Gastrocnemius medialis (tissue), 4 donors: ENCODE measurements around the gene UBE2V1.

Experiments
- CTCF ChIP-seq, 5 experiments: fragments of 450-650 bp in 3 of 5; fragments of 200-600 bp in 2 of 5; sonication (generic) in 2 of 5; IDR thresholded peaks in 4 of 5; conservative IDR thresholded peaks in 1 of 5; 1 replicate in 4 of 5; 2 replicates in 1 of 5; pipeline ENCODE4 v1.5.1; 2016 to 2019; ENCODE audit warnings: antibody characterized with exemption in 5 of 5, mild to moderate bottlenecking in 3 of 5, moderate library complexity in 3 of 5
- POLR2A ChIP-seq, 2 donors: fragments of 450-650 bp; IDR thresholded peaks; one replicate each; pipeline ENCODE4 v1.6.1; 2017; ENCODE audit warnings: antibody characterized with exemption in 2 of 2, mild to moderate bottlenecking in 2 of 2, moderate library complexity in 2 of 2

- no peak for TF ChIP-seq CTCF (IDR thresholded peaks at IDR 0.05 in 4 of 5, conservative IDR thresholded peaks at IDR 0.05 in 1 of 5)
- no peak for TF ChIP-seq POLR2A (IDR thresholded peaks at IDR 0.05)
Measured at GRCh38 chr20:50149481-50150254, 36.7 kb upstream of the UBE2V1 start.
